HepG2 (cell line): Measurements from ENCODE around the gene COX6B1. TPM values are rescaled to one million over a fixed set of nuclear protein-coding genes. Genes with fewer than 3 reads are reported as not detected.

ENCODE experiments used
- ARID4A ChIP-seq: sonication (generic); formaldehyde crosslinking; IDR thresholded peaks from 2 replicates; pipeline ENCODE4 v1.5.0; 2020; ENCODE audit warnings: mild to moderate bottlenecking, missing genetic modification reagents, borderline replicate concordance
- ATF7-NPFF ChIP-seq: sonication (generic); formaldehyde crosslinking; IDR thresholded peaks from 2 replicates; pipeline ENCODE4 v1.8.1; 2023; ENCODE audit warnings: mild to moderate bottlenecking, low read depth, missing genetic modification reagents, moderate library complexity
- BRCA1 ChIP-seq: sonication (generic); formaldehyde crosslinking; IDR thresholded peaks from 2 replicates; pipeline ENCODE4 v1.4.0; 2020; ENCODE audit warnings: missing genetic modification reagents
- DMTF1 ChIP-seq: sonication (generic); formaldehyde crosslinking; IDR thresholded peaks from 2 replicates; pipeline ENCODE4 v1.4.0; 2020; ENCODE audit warnings: mild to moderate bottlenecking, missing genetic modification reagents
- GABPA ChIP-seq, 2 experiments: IDR thresholded peaks; 2 replicates each; pipeline ENCODE4 v1.6.1; 2011 to 2016; ENCODE audit warnings: low read depth in 2 of 2, low read length in 1 of 2, missing biosample characterization in 1 of 2, missing genetic modification characterization in 1 of 2
- JDP2 ChIP-seq: sonication (generic); formaldehyde crosslinking; IDR thresholded peaks from 2 replicates; pipeline ENCODE4 v1.8.1; 2022; ENCODE audit warnings: missing genetic modification reagents, borderline replicate concordance
- JUN ChIP-seq: sonication (generic); formaldehyde crosslinking; IDR thresholded peaks from 2 replicates; pipeline ENCODE4 v1.4.0; 2020; ENCODE audit warnings: mild to moderate bottlenecking, missing genetic modification reagents
- KDM2A ChIP-seq: sonication (generic); formaldehyde crosslinking; IDR thresholded peaks from 2 replicates; pipeline ENCODE4 v1.4.0; 2020; ENCODE audit warnings: low read depth, missing genetic modification reagents, borderline replicate concordance
- PBX2 ChIP-seq: IDR thresholded peaks from 2 replicates; pipeline ENCODE4 v1.6.1; 2016; ENCODE audit warnings: control low read depth
- TAF1 ChIP-seq: sonication (generic); formaldehyde crosslinking; IDR thresholded peaks from 2 replicates; pipeline ENCODE4 v1.4.0; 2020; ENCODE audit warnings: missing genetic modification reagents
- ZGPAT ChIP-seq: IDR thresholded peaks from 2 replicates; pipeline ENCODE4 v1.6.1; 2016; ENCODE audit warnings: mild to moderate bottlenecking
- ZMYM2 ChIP-seq: sonication (generic); formaldehyde crosslinking; IDR thresholded peaks from 2 replicates; pipeline ENCODE4 v1.8.0; 2022; ENCODE audit warnings: mild to moderate bottlenecking, missing genetic modification reagents
- ZNF335 ChIP-seq: sonication (generic); formaldehyde crosslinking; IDR thresholded peaks from 2 replicates; pipeline ENCODE4 v1.4.0; 2020; ENCODE audit warnings: missing genetic modification reagents
- ZNF414 ChIP-seq: sonication (generic); formaldehyde crosslinking; IDR thresholded peaks from 2 replicates; pipeline ENCODE4 v1.5.0; 2020; ENCODE audit warnings: missing genetic modification reagents
- ZNF501 ChIP-seq: sonication (generic); formaldehyde crosslinking; IDR thresholded peaks from 2 replicates; pipeline ENCODE4 v1.5.1; 2020; ENCODE audit warnings: mild to moderate bottlenecking, moderate library complexity, missing genetic modification reagents
- ZNF552 ChIP-seq: sonication (generic); formaldehyde crosslinking; IDR thresholded peaks from 2 replicates; pipeline ENCODE4 v1.9.0; 2022; ENCODE audit warnings: missing genetic modification reagents, mild to moderate bottlenecking, borderline replicate concordance
- polyA plus RNA-seq, 8 experiments: library from polyadenylated mRNA; depleted of rRNA in 3 of 8; stranded (reverse) in 7 of 8; unstranded in 1 of 8; fragments of >200 nt; fragmentation: Illumina TruSeq in 4 of 8; extraction: Trizol in 4 of 8; gene quantifications; 2 replicates each; pipeline versions ENCODE4 v1.2.1 to v1.2.3, GENCODE V29; 2011 to 2016; ENCODE audit warnings: low read depth in 4 of 8, missing spikeins in 1 of 8, mixed read lengths in 1 of 8; ENCODE audit not compliant: insufficient read depth in 1 of 8
- total RNA-seq, 5 experiments: library from RNA; depleted of rRNA; stranded (reverse); fragments of >200 nt; fragmentation: Illumina TruSeq; extraction: Trizol; gene quantifications; 2 replicates each; pipeline ENCODE4 v1.2.3, GENCODE V29; 2016; ENCODE audit warnings: low read depth in 1 of 5

Gene COX6B1
- total and polyA plus RNA-seq, 2 of the 13 experiments (the other 11 are each of a cell fraction or from before 2014, with no cell fraction given), result 481 to 487 TPM

GRCh38 chr19:35702223-35703012 lies 54.3 kb downstream of the COX6B1 start (continued):
- TF ChIP-seq ARID4A (CRISPR knock-in tag), result peak; percentile 79
- TF ChIP-seq KDM2A (CRISPR knock-in tag), result peak; percentile 65; the same call in 1 of the 2 replicates
- TF ChIP-seq JUN (CRISPR knock-in tag), result no peak
- peak; percentile 45; the same call in 1 of the 2 replicates for TF ChIP-seq ATF7-NPFF (CRISPR knock-in tag)
- TF ChIP-seq GABPA (IDR thresholded peaks at IDR 0.05; ENCODE audit: low read depth, low read length), result no peak
- TF ChIP-seq GABPA (CRISPR knock-in tag; IDR thresholded peaks at IDR 0.05; ENCODE audit: low read depth), result no peak
- TF ChIP-seq ZNF335 (CRISPR knock-in tag), result peak; percentile 21; the same call in 1 of the 2 replicates
- peak; percentile 51; the same call in 1 of the 2 replicates for TF ChIP-seq TAF1
- 0 out of 2 replicates have a peak, but pooled peaks have one; percentile 56 for TF ChIP-seq BRCA1 (CRISPR knock-in tag)
- TF ChIP-seq ZNF501 (CRISPR knock-in tag), result peak; percentile 12; the same call in 1 of the 2 replicates
- peak; percentile 23; the same call in 1 of the 2 replicates for TF ChIP-seq ZNF552
- no peak for TF ChIP-seq DMTF1 (CRISPR knock-in tag)
- peak; percentile 75 for TF ChIP-seq ZMYM2 (CRISPR knock-in tag)
- peak; percentile 43 for TF ChIP-seq ZGPAT (CRISPR knock-in tag)
- peak; percentile 36; the same call in 1 of the 2 replicates for TF ChIP-seq ZNF414 (CRISPR knock-in tag)
- peak; percentile 98 for TF ChIP-seq PBX2 (CRISPR knock-in tag)
- TF ChIP-seq JDP2 (CRISPR knock-in tag), result no peak
